Measurements from ENCODE around the gene HSPA9. TPM values are rescaled to one million over a fixed set of nuclear protein-coding genes. Genes with fewer than 3 reads are reported as not detected.
A peak's percentile ranks its signal among the peaks of the same experiment; 100 is the strongest.

Gene HSPA9
- total and polyA plus RNA-seq, 7 donors, result 289 to 718 (median 483) TPM

GRCh38 chr5:138573949-138574670, 1.1 kb downstream of the HSPA9 start:
- H3K27me3 ChIP-seq (ENCODE audit: insufficient read depth in 3 of 3, low read length in 2 of 3), result no peaks in the 10 kb centered on the region
- no peak for TF ChIP-seq CTCF (IDR thresholded peaks at IDR 0.05)
- H3K36me3 ChIP-seq (ENCODE audit: insufficient read depth in 1 of 2, low read depth in 1 of 2), result peaks cover 23 to 50% of the 10 kb centered on the region in 2 donors
- 37 to 40% (median 37%) methylated on average over 9 of the region's 9 CpGs for WGBS, 3 donors
- H3K9me3 ChIP-seq, result no peaks in the 10 kb centered on the region
- H3K4me3 ChIP-seq, result peak overlapping the region; percentile 89
- peaks cover 30% of the 10 kb centered on the region for H3K4me1 ChIP-seq
- intact Hi-C loops (cut with DNase I), result loop anchor here in 1 of 2 donors (10.0 kb wide), 1 partner anchor 761 kb away; no protein-coding TSS in a partner anchor
- ATAC-seq (no peak), DNase-seq (no peak)
- peak overlapping the region; percentile 98 for H3K27ac ChIP-seq

GRCh38 chr5:138573223-138573622, 2.0 kb downstream of the HSPA9 start:
- WGBS, 3 donors, result 78 to 83% (median 82%) methylated on average over 8 of the region's 8 CpGs
- Histone ChIP-seq H3K9me3 (no peaks in the 10 kb centered on the region), H3K36me3 (ENCODE audit: insufficient read depth in 1 of 2, low read depth in 1 of 2) (peaks cover 26 to 59% of the 10 kb centered on the region in 2 donors), H3K4me1 (peaks cover 30% of the 10 kb centered on the region), H3K27ac (peak overlapping the region; percentile 98), H3K27me3 (ENCODE audit: insufficient read depth in 3 of 3, low read length in 2 of 3) (no peaks in the 10 kb centered on the region), H3K4me3 (peak overlapping the region; percentile 89)
- DNase-seq (no peak), ATAC-seq (no peak)
- intact Hi-C loops (cut with DNase I), result loop anchor here in 1 of 2 donors (10.0 kb wide), 1 partner anchor 762 kb away; no protein-coding TSS in a partner anchor
- no peak for TF ChIP-seq CTCF (IDR thresholded peaks at IDR 0.05)

GRCh38 chr5:138570871-138571270, 4.3 kb downstream of the HSPA9 start:
- no peak overlapping the region for H3K4me3 ChIP-seq
- 95 to 97% (median 96%) methylated on average over 9 of the region's 9 CpGs for WGBS, 3 donors
- no peak for TF ChIP-seq CTCF (IDR thresholded peaks at IDR 0.05)

GRCh38 chr5:138569782-138570181, 5.4 kb downstream of the HSPA9 start:
- H3K9me3 ChIP-seq, result no peaks in the 10 kb centered on the region
- peak overlapping the region; percentile 30 for H3K27ac ChIP-seq
- DNase-seq (no peak), ATAC-seq (peak; percentile 28 to 42 (median 36))
- TF ChIP-seq CTCF (IDR thresholded peaks at IDR 0.05), result no peak
- intact Hi-C loops (cut with DNase I), result loop anchor here (1.0 to 10.0 kb wide), 2 partner anchors 32 to 765 kb away; no protein-coding TSS in a partner anchor
- H3K36me3 ChIP-seq (ENCODE audit: insufficient read depth in 1 of 2, low read depth in 1 of 2), result peaks cover 41 to 93% of the 10 kb centered on the region in 2 donors
- H3K4me3 ChIP-seq, result no peak overlapping the region
- 82 to 91% (median 87%) methylated on average over 7 of the region's 7 CpGs for WGBS, 3 donors
- H3K4me1 ChIP-seq, result peaks cover 36% of the 10 kb centered on the region
- no peaks in the 10 kb centered on the region for H3K27me3 ChIP-seq (ENCODE audit: insufficient read depth in 3 of 3, low read length in 2 of 3)

More at GRCh38 chr5:138570871-138571270, 4.3 kb downstream of the HSPA9 start:
- Histone ChIP-seq H3K27me3 (ENCODE audit: insufficient read depth in 3 of 3, low read length in 2 of 3) (no peaks in the 10 kb centered on the region), H3K9me3 (no peaks in the 10 kb centered on the region), H3K36me3 (ENCODE audit: insufficient read depth in 1 of 2, low read depth in 1 of 2) (peaks cover 33 to 83% of the 10 kb centered on the region in 2 donors), H3K4me1 (peaks cover 36% of the 10 kb centered on the region), H3K27ac (peak overlapping the region; percentile 30)
- DNase-seq, result no peak
- no peak for ATAC-seq
- intact Hi-C loops (cut with DNase I), result loop anchor here in 1 of 2 donors (10.0 kb wide), 1 partner anchor 764 kb away; no protein-coding TSS in a partner anchor
